PC-3 (cell line): ENCODE data around the gene KLHL7. TPM values are rescaled to one million over a fixed set of nuclear protein-coding genes. Genes with fewer than 3 reads are reported as not detected.

Experiments used
- ATAC-seq: fragments of 200-7000 bp; cut with Tn5 transposase; 2 replicates; pipeline ENCODE4 v1.9.1; 2020; ENCODE audit warnings: mild to moderate bottlenecking, moderate library complexity
- BruUV-seq: library from RNA; stranded (reverse); fragments of 400-500 nt; replicated peaks from 2 replicates; lab custom pipeline; 2021; lab: Mats Ljungman, UMichigan
- CTCF ChIA-PET: fragments of 300-600 bp; sonication (Branson Sonifier 250); formaldehyde crosslinking; loops from one replicate; lab custom pipeline; 2022; ENCODE audit warnings: antibody characterized with exemption; lab: Charles Lee
- POLR2A ChIA-PET: fragments of 300-600 bp; sonication (Branson Sonifier 250); formaldehyde crosslinking; loops from one replicate; lab custom pipeline; 2022; ENCODE audit warnings: antibody characterized with exemption; ENCODE audit not compliant: unreplicated experiment; lab: Charles Lee
- DNase-seq: peaks from one replicate; pipeline ENCODE4 v3.0.0-alpha.2; 2015
- H2AFZ ChIP-seq: fragments of 300-600 bp; sonication (generic); 2 replicates; pipeline ENCODE4 v1.6.0; 2016; ENCODE audit warnings: antibody characterized with exemption, low read length
- H3F3A ChIP-seq: fragments of 300-600 bp; sonication (generic); one replicate; pipeline ENCODE4 v1.6.0; 2017; ENCODE audit warnings: antibody characterized with exemption, low read length, control low read depth, mild to moderate bottlenecking; ENCODE audit not compliant: unreplicated experiment
- H3K27ac ChIP-seq: fragments of 300-600 bp; sonication (generic); 2 replicates; pipeline ENCODE4 v1.5.1; 2016; ENCODE audit warnings: mild to moderate bottlenecking, low read length
- H3K27me3 ChIP-seq: fragments of 300-600 bp; sonication (generic); 2 replicates; pipeline ENCODE4 v1.6.1; 2016; ENCODE audit warnings: low read length, mixed read lengths
- H3K36me3 ChIP-seq: fragments of 300-600 bp; sonication (generic); 2 replicates; pipeline ENCODE4 v1.6.1; 2016; ENCODE audit warnings: low read depth, mixed run types, low read length, mixed read lengths
- H3K4me1 ChIP-seq: fragments of 300-600 bp; sonication (generic); 2 replicates; pipeline ENCODE4 v1.5.1; 2016; ENCODE audit warnings: low read length; ENCODE audit not compliant: insufficient read depth
- H3K4me2 ChIP-seq: fragments of 300-600 bp; sonication (generic); 2 replicates; pipeline ENCODE4 v1.6.0; 2016; ENCODE audit warnings: low read length
- H3K4me3 ChIP-seq: fragments of 300-600 bp; sonication (generic); 2 replicates; pipeline ENCODE4 v1.5.1; 2016; ENCODE audit warnings: mild to moderate bottlenecking, low read length, mixed read lengths
- H3K79me2 ChIP-seq: fragments of 300-600 bp; sonication (generic); 2 replicates; pipeline ENCODE4 v1.6.1; 2017; ENCODE audit warnings: low read length, mixed read lengths
- H3K9ac ChIP-seq: fragments of 300-600 bp; sonication (generic); 2 replicates; pipeline ENCODE4 v1.6.0; 2016; ENCODE audit warnings: mild to moderate bottlenecking, low read length
- H3K9me2 ChIP-seq: fragments of 300-600 bp; sonication (generic); replicated peaks from 2 replicates; pipeline ENCODE4 v1.6.1; 2016; ENCODE audit warnings: mixed run types, low read length, mixed read lengths
- H3K9me3 ChIP-seq: fragments of 300-600 bp; sonication (generic); 2 replicates; pipeline ENCODE4 v1.6.1; 2016; ENCODE audit warnings: low read length, mixed read lengths
- H4K20me1 ChIP-seq: fragments of 300-600 bp; sonication (generic); 2 replicates; pipeline ENCODE4 v1.6.1; 2016; ENCODE audit warnings: low read length, mixed read lengths
- CTCF ChIP-seq: fragments of 300-600 bp; sonication (generic); conservative IDR thresholded peaks from 2 replicates; pipeline ENCODE4 v1.5.1; 2017; ENCODE audit warnings: antibody characterized with exemption, low read depth, mild to moderate bottlenecking, low read length
- EZH2 ChIP-seq: fragments of 300-600 bp; sonication (generic); IDR thresholded peaks from one replicate; pipeline ENCODE4 v1.6.1; 2017; ENCODE audit warnings: antibody characterized with exemption, mild to moderate bottlenecking, low read length; ENCODE audit not compliant: unreplicated experiment
- EZH2phosphoT487 ChIP-seq: fragments of 300-600 bp; sonication (generic); IDR thresholded peaks from 2 replicates; pipeline ENCODE4 v1.6.1; 2018; ENCODE audit warnings: mild to moderate bottlenecking, antibody characterized with exemption, low read length, borderline replicate concordance
- intact Hi-C: fragments of 100-400 bp; cut with micrococcal nuclease; formaldehyde crosslinking; loops from 2 replicates; pipeline ENCODE4 v1.9.0; 2023
- total RNA-seq: library from RNA; depleted of rRNA; stranded (reverse); fragments of >200 nt; gene quantifications from 2 replicates; pipeline ENCODE4 v1.2.3, GENCODE V29; 2014

Gene KLHL7
- total RNA-seq, 1 experiment from 2014 or later, result 31.1 TPM

DNA sequence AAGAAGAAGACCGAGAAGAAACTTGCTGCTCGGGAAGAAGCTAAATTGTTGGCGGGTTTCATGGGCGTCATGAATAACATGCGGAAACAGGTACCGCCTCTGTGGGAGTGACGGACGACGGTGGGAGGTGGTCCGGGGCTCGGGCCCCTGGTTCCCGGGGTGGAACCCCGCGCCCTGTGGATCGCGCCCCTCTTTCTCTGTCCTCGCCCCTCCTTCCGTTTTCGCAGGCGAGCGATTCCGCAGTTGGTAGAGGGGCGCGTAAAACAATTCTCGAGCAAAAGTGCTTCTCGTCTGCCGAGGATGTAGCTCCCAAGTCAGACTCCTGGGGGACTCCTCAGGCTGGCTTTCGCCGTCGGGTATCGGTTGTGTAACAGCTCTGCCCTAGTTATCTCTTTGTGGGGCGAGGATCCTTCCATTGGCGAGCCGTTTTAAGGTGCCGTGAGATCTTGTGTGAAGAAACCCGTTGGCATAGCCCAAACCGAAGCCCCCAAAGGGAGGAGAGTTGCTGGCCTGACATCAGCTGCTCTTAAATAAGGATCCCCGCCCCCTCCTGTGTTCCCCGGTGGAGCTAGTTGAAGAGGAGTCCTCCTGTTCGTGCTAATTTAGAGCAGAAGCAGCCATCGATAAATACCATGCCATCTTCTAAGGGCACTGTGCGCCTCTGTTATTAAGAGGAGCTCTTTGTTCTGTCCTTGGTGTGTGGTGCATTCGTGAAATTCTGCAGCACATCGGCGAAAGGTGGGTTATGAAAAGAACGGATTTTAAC lies 655 bp downstream of the KLHL7 start:
- peaks cover 5% of the 10 kb centered on the region; the same call in 1 of the 2 replicates for H4K20me1 ChIP-seq
- BruUV-seq, result TSS peak; percentile 50
- peak overlapping the region; percentile 50 for H3K27ac ChIP-seq
- peak overlapping the region; percentile 99 for H2AFZ ChIP-seq
- H3K4me2 ChIP-seq, result peak overlapping the region; percentile 83
- H3K27me3 ChIP-seq, result no peaks in the 10 kb centered on the region
- peak overlapping the region; percentile 88 for H3K9ac ChIP-seq
- ChIA-PET CTCF (interaction anchor here (0.5 to 2.2 kb wide), 7 partner anchors 20 to 1159 kb away, joined by 3 to 14 read pairs (median 3); partner anchors contain the start of gene NUP42), POLR2A (interaction anchor here (0.6 to 0.7 kb wide), 5 partner anchors 42 to 776 kb away, joined by 3 to 9 read pairs (median 6); no protein-coding TSS in a partner anchor)
- H3K79me2 ChIP-seq, result peaks cover 45% of the 10 kb centered on the region
- no peaks in the 10 kb centered on the region for H3K9me2 ChIP-seq
- TF ChIP-seq EZH2phosphoT487, result no peak
- no peak for TF ChIP-seq EZH2
- no peak for TF ChIP-seq CTCF
- DNase-seq (peak; percentile 30), ATAC-seq (peak; percentile 44)
- no peaks in the 10 kb centered on the region for H3F3A ChIP-seq
- peak overlapping the region; percentile 98 for H3K4me3 ChIP-seq
- peaks cover 14% of the 10 kb centered on the region for H3K4me1 ChIP-seq
- no peaks in the 10 kb centered on the region for H3K9me3 ChIP-seq
- H3K36me3 ChIP-seq, result no peaks in the 10 kb centered on the region
- intact Hi-C loops, result loop anchor here (2.0 kb wide), 2 partner anchors 19 to 77 kb away; partner anchors contain the start of gene NUP42

- Histone ChIP-seq H3K27me3 (no peaks in the 10 kb centered on the region), H3K36me3 (no peaks in the 10 kb centered on the region), H3F3A (no peaks in the 10 kb centered on the region), H3K9me3 (no peaks in the 10 kb centered on the region), H2AFZ (peak overlapping the region; percentile 99), H3K9ac (peak overlapping the region; percentile 88), H4K20me1 (peaks cover 5% of the 10 kb centered on the region; the same call in 1 of the 2 replicates), H3K4me3 (peak overlapping the region; percentile 98), H3K9me2 (no peaks in the 10 kb centered on the region), H3K79me2 (peaks cover 46% of the 10 kb centered on the region), H3K4me1 (peaks cover 14% of the 10 kb centered on the region), H3K27ac (peak overlapping the region; percentile 6; the same call in 1 of the 2 replicates), H3K4me2 (peak overlapping the region; percentile 83)
- intact Hi-C loops, result loop anchor here (2.0 kb wide), 2 partner anchors 20 to 76 kb away; partner anchors contain the start of gene NUP42
- no TSS peak for BruUV-seq
- ChIA-PET CTCF (interaction anchor here (0.5 to 2.2 kb wide), 7 partner anchors 21 to 1160 kb away, joined by 3 to 14 read pairs (median 3); partner anchors contain the start of gene NUP42), POLR2A (interaction anchor here (0.6 to 0.7 kb wide), 4 partner anchors 41 to 394 kb away, joined by 3 to 9 read pairs (median 8); no protein-coding TSS in a partner anchor)
- TF ChIP-seq EZH2 (no peak), EZH2phosphoT487 (no peak), CTCF (no peak)
- peak; percentile 25 for ATAC-seq
- DNase-seq, result peak; percentile 28
These were observed 1.5 kb downstream of the KLHL7 start for GRCh38 chr7:23106823-23107663.
